Tibial nerve (tissue), 3 donors: ENCODE data around the gene CLDN24.

Source experiments
- POLR2A ChIP-seq, 2 donors: fragments of 450-650 bp; IDR thresholded peaks; one replicate each; pipeline ENCODE4 v1.6.1; 2017; ENCODE audit warnings: antibody characterized with exemption in 2 of 2, mild to moderate bottlenecking in 2 of 2, moderate library complexity in 2 of 2
- TF ChIP-seq, protein P1 (sequence below), 5 experiments: fragments of 200-600 bp in 3 of 5; fragments of 450-650 bp in 2 of 5; sonication (generic) in 3 of 5; IDR thresholded peaks; one replicate each; pipeline ENCODE4 v1.5.1; 2016 to 2019; ENCODE audit warnings: antibody characterized with exemption in 5 of 5, mild to moderate bottlenecking in 3 of 5, moderate library complexity in 2 of 5

- TF ChIP-seq, protein P1, sequence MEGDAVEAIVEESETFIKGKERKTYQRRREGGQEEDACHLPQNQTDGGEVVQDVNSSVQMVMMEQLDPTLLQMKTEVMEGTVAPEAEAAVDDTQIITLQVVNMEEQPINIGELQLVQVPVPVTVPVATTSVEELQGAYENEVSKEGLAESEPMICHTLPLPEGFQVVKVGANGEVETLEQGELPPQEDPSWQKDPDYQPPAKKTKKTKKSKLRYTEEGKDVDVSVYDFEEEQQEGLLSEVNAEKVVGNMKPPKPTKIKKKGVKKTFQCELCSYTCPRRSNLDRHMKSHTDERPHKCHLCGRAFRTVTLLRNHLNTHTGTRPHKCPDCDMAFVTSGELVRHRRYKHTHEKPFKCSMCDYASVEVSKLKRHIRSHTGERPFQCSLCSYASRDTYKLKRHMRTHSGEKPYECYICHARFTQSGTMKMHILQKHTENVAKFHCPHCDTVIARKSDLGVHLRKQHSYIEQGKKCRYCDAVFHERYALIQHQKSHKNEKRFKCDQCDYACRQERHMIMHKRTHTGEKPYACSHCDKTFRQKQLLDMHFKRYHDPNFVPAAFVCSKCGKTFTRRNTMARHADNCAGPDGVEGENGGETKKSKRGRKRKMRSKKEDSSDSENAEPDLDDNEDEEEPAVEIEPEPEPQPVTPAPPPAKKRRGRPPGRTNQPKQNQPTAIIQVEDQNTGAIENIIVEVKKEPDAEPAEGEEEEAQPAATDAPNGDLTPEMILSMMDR (IDR thresholded peaks at IDR 0.05), result no peak
- TF ChIP-seq POLR2A (IDR thresholded peaks at IDR 0.05), result no peak
These were observed at the start of gene CLDN24 for GRCh38 chr4:183322326-183322725.
